ENCODE data around the gene TTYH2. TPM values are rescaled to one million over a fixed set of nuclear protein-coding genes. Genes with fewer than 3 reads are reported as not detected.

Gene TTYH2, protein sequence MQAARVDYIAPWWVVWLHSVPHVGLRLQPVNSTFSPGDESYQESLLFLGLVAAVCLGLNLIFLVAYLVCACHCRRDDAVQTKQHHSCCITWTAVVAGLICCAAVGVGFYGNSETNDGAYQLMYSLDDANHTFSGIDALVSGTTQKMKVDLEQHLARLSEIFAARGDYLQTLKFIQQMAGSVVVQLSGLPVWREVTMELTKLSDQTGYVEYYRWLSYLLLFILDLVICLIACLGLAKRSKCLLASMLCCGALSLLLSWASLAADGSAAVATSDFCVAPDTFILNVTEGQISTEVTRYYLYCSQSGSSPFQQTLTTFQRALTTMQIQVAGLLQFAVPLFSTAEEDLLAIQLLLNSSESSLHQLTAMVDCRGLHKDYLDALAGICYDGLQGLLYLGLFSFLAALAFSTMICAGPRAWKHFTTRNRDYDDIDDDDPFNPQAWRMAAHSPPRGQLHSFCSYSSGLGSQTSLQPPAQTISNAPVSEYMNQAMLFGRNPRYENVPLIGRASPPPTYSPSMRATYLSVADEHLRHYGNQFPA
- 16.1 and 17.0 TPM in 2 replicates for polyA plus RNA-seq (2012; rRNA removed)
- 4.9 and 7.7 TPM in 2 replicates for polyA plus RNA-seq (2012; cell fraction: cytosol; rRNA removed)
- 24.7 and 28.8 TPM in 2 replicates for polyA plus RNA-seq (2012; cell fraction: nucleus; rRNA removed)

DNA sequence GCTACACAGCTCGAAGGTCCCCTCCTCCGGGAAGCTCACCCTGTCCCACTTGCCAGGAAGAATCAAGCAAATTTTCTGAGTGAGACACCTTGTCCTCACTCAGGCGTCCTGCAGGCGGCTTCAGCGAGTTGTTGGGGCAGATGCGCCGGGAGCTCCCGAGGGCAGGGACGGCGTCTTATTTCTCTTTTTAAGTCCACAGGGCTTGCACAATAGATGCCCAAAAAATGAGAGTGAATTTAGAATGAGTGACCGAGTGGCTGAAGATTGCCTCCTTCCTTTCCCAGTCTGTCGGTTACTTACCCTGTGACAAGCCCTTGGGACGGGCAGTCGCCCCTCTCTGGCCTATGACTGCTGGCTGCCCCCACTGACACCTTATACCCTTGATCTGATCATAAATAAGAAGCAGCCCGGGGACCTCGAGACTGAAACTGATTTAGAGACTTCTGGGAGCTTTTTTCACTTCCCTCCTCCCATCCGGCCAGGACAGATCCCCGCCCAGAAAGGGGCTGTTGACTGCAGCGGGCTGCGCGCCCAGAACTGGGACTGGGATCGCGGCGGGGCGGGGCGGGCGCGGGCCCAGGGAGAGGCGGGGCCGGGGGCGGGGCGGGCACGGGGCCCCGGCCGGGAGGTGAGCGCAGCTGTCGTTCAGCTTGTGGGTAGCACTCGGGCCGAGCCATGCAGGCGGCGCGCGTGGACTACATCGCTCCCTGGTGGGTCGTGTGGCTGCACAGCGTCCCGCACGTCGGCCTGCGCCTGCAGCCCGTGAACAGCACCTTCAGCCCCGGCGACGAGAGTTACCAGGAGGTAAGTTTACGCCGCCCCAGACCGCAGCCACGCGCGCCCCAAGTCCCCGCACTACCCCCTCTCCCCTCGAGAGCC lies at the start of gene TTYH2:
Gene TTYH2 (plus strand): TSS at position 659 of the 879 bp plus-strand sequence. CDS start 17 bp downstream, at position 676.
- peaks cover 10% of the 10 kb centered on the region; the same call in 1 of the 2 replicates for H3K79me2 ChIP-seq (ENCODE audit: insufficient read depth)
- H4K20me1 ChIP-seq (ENCODE audit: insufficient read depth) = peaks cover 27% of the 10 kb centered on the region
- 33% methylated on average over 20 of the region's 62 CpGs for WGBS (ENCODE audit: low lambda C conversion rate)
- peak within 1 kb of the TSS; percentile 67 for H3K9ac ChIP-seq
- peaks cover 4 to 84% of the 10 kb centered on the region in 2 experiments; a peak in 3 of 4 replicates for H3K4me1 ChIP-seq (ENCODE audit: control insufficient read depth in 1 of 2, insufficient read depth in 2 of 2, low read depth in 1 of 2, low read length in 1 of 2)
- peaks cover 28 to 29% of the 10 kb centered on the region in 2 experiments for H3K36me3 ChIP-seq (replicated peaks in 1 of 2; ENCODE audit: control insufficient read depth in 1 of 2, insufficient read depth in 2 of 2, low read length in 1 of 2)
- TF ChIP-seq TEAD4 (IDR thresholded peaks at IDR 0.05; ENCODE audit: borderline replicate concordance, insufficient read depth) (no peak), RCOR1 (IDR thresholded peaks at IDR 0.05; ENCODE audit: low read length) (peak; percentile 22; the same call in 1 of the 2 replicates), MXI1 (IDR thresholded peaks at IDR 0.05; ENCODE audit: low read depth, low read length) (peak; percentile 83), TAF1 (IDR thresholded peaks at IDR 0.05; ENCODE audit: borderline replicate concordance, low read depth, low read length) (peak; percentile 56; the same call in 1 of the 2 replicates), POLR2AphosphoS5 (IDR thresholded peaks at IDR 0.05; ENCODE audit: low read depth, low read length) (peak; percentile 44; the same call in 1 of the 2 replicates), RAD21 (IDR thresholded peaks at IDR 0.05; ENCODE audit: low read length) (peak; percentile 22; the same call in 1 of the 2 replicates), FOSL2 (IDR thresholded peaks at IDR 0.05; ENCODE audit: borderline replicate concordance, low read depth) (no peak), CHD2 (IDR thresholded peaks at IDR 0.05; ENCODE audit: low read length, partially characterized antibody) (peak; percentile 64)
- TF ChIP-seq, protein P1, sequence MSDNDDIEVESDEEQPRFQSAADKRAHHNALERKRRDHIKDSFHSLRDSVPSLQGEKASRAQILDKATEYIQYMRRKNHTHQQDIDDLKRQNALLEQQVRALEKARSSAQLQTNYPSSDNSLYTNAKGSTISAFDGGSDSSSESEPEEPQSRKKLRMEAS (IDR thresholded peaks at IDR 0.05; ENCODE audit: low read depth) = peak; percentile 78
- TF ChIP-seq, protein P2, sequence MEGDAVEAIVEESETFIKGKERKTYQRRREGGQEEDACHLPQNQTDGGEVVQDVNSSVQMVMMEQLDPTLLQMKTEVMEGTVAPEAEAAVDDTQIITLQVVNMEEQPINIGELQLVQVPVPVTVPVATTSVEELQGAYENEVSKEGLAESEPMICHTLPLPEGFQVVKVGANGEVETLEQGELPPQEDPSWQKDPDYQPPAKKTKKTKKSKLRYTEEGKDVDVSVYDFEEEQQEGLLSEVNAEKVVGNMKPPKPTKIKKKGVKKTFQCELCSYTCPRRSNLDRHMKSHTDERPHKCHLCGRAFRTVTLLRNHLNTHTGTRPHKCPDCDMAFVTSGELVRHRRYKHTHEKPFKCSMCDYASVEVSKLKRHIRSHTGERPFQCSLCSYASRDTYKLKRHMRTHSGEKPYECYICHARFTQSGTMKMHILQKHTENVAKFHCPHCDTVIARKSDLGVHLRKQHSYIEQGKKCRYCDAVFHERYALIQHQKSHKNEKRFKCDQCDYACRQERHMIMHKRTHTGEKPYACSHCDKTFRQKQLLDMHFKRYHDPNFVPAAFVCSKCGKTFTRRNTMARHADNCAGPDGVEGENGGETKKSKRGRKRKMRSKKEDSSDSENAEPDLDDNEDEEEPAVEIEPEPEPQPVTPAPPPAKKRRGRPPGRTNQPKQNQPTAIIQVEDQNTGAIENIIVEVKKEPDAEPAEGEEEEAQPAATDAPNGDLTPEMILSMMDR (IDR thresholded peaks at IDR 0.05) = peak; percentile 17
- TF ChIP-seq, protein P3, sequence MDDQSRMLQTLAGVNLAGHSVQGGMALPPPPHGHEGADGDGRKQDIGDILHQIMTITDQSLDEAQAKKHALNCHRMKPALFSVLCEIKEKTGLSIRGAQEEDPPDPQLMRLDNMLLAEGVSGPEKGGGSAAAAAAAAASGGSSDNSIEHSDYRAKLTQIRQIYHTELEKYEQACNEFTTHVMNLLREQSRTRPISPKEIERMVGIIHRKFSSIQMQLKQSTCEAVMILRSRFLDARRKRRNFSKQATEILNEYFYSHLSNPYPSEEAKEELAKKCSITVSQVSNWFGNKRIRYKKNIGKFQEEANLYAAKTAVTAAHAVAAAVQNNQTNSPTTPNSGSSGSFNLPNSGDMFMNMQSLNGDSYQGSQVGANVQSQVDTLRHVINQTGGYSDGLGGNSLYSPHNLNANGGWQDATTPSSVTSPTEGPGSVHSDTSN (IDR thresholded peaks at IDR 0.05) = peak; percentile 31
- H3F3A ChIP-seq (replicated peaks; ENCODE audit: insufficient read depth) = peaks cover 38% of the 10 kb centered on the region
- H3K9me3 ChIP-seq = no peaks in the 10 kb centered on the region
- CTCF ChIA-PET = interaction anchor here (0.7 to 2.1 kb wide), 14 partner anchors 9 to 242 kb away, joined by 3 to 10 read pairs (median 4); partner anchors contain the start of gene RPL38
- H2AFZ ChIP-seq (ENCODE audit: low read depth) = peak within 1 kb of the TSS; percentile 93
- POLR2A ChIA-PET = interaction anchor here (0.8 to 1.7 kb wide), 6 partner anchors 9 to 241 kb away, joined by 3 to 7 read pairs (median 4); partner anchors contain the start of gene RPL38
- H3K9me2 ChIP-seq = no peaks in the 10 kb centered on the region
- peak within 1 kb of the TSS; percentile 55 to 69 for H3K4me3 ChIP-seq (ENCODE audit: low read depth in 2 of 2, low read length in 1 of 2)
- peak within 1 kb of the TSS; percentile 57 to 74 for H3K27ac ChIP-seq (ENCODE audit: low read depth in 2 of 2, low read length in 1 of 2)
- no peaks in the 10 kb centered on the region for H3K27me3 ChIP-seq (ENCODE audit: insufficient read depth)
- H3K4me2 ChIP-seq = peak within 1 kb of the TSS; percentile 97
- peak; percentile 97 for DNase-seq

Measured in SK-N-SH (cell line).